G401.6 (cell line): ENCODE measurements around the gene UBA1.

ENCODE experiments used
- FAIRE-seq: peaks from 2 replicates; lab custom pipeline; 2012; peaks lifted over from hg19 to GRCh38; lab: Jason Lieb, UNC

UBA1 gene

GRCh38 chrX:47169726-47170515 is 23.7 kb upstream of the UBA1 start:
- FAIRE-seq: no peak

- no peak for FAIRE-seq
Measured at GRCh38 chrX:47170861-47171692, 22.6 kb upstream of the UBA1 start.

GRCh38 chrX:47171996-47172395 is 21.6 kb upstream of the UBA1 start:
- FAIRE-seq: no peak

GRCh38 chrX:47172549-47172948 is 21.1 kb upstream of the UBA1 start:
- FAIRE-seq: no peak

DNA sequence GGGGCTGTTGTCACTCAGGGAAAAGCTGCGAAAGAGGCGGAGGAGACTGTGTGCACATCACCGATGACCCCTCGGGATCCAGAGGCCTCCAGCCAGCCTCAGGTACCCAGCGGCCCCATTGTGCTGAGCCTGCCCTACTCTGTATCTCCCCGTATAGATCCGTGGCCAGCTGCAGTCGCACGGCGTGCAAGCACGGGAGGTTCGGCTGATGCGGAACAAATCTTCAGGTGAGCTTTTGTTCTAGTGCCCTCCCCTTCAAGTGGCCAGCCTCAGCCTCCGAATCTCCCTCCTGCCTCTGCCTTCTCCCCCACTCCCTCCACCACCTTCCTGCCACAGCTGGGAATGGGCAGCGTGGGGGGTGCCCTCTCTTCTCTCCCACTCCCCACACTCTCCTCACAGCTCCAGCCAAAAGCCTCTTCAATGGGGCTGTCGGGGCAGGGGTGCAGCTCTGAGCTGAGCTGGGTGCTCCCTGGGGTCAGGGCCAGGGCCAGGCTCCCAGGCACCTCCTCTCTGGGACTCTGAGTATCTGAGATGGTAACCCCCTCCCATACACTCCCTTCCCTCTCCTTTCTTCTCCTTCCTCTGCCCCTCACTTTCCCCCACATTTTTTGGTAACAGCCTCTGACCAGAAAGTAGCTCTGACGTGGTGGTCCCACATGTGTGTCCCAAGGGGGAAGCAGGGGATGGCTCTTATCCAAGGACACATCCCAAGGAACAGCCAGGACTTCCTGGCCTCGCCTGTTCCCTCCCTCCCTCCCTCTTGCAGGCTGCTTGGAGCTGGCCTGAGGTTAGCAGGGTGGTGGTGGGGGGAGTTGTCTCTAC is 20.4 kb upstream of the UBA1 start:
- FAIRE-seq: no peak

GRCh38 chrX:47174376-47174775 is 19.3 kb upstream of the UBA1 start:
- no peak for FAIRE-seq

DNA sequence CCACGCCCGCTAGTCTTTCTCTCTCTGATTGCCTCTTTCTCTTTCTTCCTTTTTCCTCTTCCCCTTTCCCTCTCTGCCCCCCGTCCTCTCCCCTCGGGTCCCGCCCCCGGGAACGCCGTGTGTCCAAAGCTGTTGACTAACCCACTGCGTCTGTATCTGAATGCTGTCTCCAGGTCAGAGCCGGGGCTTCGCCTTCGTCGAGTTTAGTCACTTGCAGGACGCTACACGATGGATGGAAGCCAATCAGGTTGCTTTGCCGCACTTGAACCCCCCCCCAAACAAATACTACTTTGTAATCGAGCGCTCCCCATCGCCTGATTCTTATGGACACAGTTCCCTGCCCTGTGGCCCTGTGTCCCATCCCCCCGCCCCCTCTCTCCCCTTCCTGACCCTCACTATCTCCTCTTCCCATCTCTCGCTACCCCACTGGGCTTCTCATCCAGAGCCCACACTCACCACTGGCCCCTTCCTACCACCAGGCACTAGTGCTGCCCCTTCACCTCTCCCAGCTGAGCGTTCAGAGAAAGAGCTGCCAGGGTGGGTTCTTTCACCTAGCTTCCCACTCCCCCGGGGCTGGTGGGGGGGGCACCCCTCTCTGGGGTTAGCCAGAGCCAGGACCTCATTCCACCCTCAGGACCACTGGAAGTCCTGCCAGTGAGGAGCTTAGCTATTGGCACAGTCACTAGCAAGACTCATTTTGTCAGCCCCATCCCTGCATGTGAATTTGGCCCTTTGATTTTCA is 18.6 kb upstream of the UBA1 start:
- no peak for FAIRE-seq

DNA sequence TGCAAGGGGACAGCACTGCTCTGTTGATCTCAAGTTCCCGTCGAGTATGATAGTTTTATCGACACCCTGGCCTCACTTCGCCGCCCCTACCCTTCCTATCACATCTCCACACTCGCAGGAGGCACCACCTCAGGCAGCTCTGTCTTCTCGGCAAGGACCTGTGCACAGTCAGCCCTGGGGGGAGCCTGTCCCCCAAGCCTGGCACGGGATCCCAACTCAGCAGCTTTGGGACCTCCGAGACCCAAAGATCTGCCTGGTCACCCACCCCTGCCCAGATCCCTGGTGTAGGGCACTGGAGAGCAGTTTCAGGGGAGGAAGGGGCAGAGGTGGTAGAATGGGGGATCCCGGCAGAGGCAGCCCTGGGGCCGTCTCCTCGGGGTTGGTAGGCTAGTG is 18.0 kb upstream of the UBA1 start:
- no peak for FAIRE-seq

DNA sequence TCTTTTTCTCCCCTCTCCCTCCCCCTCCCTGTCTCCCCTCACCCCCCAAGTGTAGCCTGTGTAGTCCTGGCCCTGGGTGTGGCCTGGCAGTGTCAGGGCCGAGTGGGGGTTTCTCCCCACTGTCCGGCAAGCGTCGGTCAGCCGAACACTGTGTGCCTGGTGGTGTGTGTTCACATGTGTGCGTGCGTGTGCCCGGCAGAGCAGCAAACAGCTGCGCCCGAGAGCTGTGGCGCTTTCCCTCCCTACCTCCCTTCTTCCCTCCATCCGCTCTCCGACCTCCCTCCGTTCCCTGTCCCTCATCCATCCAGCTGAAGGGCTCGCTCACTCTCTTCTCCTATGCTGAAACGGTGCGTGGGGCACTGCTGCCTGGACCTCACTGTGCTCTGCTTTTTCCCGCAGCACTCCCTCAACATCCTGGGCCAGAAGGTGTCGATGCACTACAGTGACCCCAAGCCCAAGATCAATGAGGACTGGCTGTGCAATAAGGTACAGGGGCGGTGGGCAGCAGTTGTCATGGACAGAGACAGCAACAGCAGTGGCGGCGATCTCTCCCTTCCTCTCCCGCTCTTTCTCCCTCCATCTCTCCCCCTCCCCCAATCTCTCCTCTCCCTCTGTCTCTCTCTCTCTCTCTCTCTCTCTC is 17.4 kb upstream of the UBA1 start:
- no peak for FAIRE-seq

DNA sequence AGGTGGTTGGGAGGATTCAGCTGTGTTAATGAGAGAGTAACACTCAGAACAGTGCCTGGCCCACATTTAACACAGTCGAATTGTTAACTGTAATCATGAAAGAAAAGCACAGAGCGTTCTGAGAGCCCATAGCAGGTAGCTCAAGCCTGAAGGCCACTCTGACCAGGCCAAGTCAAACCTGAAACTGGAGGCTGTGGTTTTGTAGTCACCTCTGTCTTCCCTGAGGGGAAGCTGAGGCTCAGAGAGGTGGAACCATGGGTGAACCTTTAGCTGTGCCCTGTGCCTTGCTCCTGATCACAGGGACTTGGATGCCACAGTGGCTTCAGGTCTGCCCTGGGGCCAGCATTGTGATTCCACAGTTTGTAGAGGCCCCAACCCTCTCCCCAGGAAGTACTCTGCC is 16.6 kb upstream of the UBA1 start:
- no peak for FAIRE-seq

GRCh38 chrX:47178337-47178736 is 15.3 kb upstream of the UBA1 start:
- FAIRE-seq: no peak

GRCh38 chrX:47179221-47179927 is 14.3 kb upstream of the UBA1 start:
- FAIRE-seq: no peak

- FAIRE-seq: no peak
Measured at GRCh38 chrX:47179928-47180255, 13.7 kb upstream of the UBA1 start.

DNA sequence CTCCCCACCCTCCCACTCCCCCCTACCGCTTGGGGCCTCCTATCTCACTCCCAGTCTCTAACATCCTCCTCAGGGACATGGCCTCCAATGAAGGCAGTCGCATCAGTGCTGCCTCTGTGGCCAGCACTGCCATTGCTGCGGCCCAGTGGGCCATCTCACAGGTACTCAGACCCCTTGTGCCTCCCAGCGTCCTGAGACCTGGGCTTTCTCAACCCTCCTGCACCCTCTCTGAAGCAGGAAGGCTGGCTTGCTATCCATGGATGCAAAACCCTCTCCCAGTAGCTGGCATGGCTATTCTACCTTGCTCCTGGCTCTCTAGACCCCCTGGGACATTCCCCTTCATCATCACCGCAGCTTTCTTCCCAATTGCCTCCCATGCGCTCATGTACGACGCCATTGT is 13.3 kb upstream of the UBA1 start:
- FAIRE-seq: no peak

DNA sequence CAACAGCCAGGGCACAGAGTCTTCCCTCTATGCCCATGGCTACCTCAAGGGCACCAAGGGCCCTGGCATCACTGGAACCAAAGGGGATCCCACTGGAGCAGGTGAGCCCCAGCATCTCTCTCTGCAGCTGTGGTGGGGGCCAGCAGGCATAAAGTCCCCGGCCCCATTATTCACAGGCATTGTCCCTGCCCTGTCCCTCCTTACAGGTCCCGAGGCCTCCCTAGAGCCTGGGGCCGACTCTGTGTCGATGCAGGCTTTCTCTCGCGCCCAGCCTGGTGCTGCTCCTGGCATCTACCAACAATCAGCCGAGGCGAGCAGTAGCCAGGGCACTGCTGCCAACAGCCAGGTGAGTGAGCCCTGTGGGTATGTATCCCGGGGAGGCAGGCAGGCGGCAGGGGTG is 12.3 kb upstream of the UBA1 start:
- FAIRE-seq: no peak

GRCh38 chrX:47182106-47182700 is 11.4 kb upstream of the UBA1 start:
- FAIRE-seq: no peak

DNA sequence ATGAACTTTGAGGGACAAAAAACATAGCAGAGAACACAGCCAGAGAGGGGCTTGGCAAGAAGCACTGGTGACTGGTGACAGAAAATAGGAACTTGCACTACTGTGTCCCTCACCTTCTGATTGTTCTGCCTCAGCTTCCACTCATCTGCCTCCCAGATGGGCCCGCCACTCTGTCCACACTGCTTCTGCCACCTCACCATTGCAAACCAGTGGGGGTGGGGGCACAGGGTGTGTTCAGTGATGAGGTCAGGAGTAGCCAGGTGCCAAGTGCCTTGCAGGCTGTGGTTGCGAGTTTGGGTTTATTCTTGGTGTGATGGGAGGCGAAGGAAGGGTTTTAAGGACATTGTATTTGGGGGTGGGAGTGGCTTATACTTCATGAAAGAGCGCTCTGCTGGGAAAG is 9.1 kb upstream of the UBA1 start:
- no peak for FAIRE-seq

GRCh38 chrX:47185241-47185640 is 8.4 kb upstream of the UBA1 start:
- FAIRE-seq: no peak

DNA sequence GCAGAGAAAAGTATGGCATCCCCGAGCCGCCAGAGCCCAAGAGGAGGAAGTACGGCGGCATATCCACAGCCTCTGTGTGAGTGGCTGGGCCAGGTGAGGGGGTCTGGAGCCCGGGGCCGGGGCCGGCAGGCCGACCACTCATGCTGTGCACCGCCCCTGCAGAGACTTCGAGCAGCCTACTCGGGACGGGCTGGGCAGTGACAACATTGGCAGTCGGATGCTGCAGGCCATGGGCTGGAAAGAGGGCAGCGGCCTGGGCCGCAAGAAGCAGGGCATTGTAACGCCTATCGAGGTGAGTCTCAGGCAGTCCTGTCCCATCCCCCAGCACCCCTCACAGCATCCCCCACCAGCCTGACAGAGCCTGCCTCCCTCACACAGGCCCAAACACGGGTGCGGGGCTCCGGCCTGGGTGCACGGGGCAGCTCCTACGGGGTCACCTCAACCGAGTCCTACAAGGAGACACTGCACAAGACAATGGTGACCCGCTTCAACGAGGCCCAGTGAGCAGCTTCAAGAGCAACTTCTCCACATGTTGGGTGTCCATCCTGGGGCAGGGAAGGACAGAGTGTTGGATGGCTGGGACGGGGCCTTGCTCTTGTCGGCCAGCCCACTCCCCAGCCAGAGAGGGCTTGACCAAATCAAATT is 7.4 kb upstream of the UBA1 start:
- FAIRE-seq: no peak

DNA sequence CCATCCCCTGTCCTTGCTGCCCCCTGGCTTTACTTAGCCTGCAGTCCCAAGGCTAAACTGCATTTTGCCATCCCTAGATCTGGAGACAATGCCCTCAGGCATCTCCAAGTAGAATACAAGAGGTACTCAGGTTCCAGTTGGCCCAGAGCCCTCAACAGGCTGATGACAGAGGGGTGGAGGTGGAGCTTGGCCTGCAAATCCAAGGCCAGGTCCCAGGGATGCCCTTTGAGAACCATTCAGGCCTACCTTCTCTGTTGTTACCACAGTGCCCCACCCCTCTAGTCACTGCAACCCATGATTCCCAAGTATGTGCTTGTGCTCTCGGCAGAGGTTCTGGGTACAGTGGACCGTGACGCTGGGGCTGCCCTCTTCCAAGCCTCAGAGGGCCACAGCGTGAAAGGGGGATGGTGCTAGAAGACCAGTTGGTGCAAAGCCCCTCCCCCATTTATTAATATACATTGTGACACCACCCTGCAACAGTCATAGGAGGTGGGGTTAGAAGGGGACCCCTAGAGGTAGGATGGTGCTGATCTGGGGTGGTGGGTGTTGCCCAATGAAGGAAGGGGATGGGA is 6.4 kb upstream of the UBA1 start:
- no peak for FAIRE-seq
